HT-29 (cell line): ENCODE data around the gene SAE1. TPM values are rescaled to one million over a fixed set of nuclear protein-coding genes. Genes with fewer than 3 reads are reported as not detected.

Experiments
- DNase-seq: peaks from one replicate; pipeline ENCODE4 v3.0.0-alpha.2; 2015; ENCODE audit warnings: low spot score
- total RNA-seq: library from RNA; depleted of rRNA; stranded (reverse); fragments of >200 nt; shearing (Covaris generic); gene quantifications from 2 replicates; pipeline ENCODE4 v1.2.3, GENCODE V29; 2014

SAE1 gene
- total RNA-seq, 1 experiment from 2014 or later = 220 TPM

- no peak for DNase-seq
Measured at GRCh38 chr19:47158879-47159503, 28.4 kb downstream of the SAE1 start.

DNA sequence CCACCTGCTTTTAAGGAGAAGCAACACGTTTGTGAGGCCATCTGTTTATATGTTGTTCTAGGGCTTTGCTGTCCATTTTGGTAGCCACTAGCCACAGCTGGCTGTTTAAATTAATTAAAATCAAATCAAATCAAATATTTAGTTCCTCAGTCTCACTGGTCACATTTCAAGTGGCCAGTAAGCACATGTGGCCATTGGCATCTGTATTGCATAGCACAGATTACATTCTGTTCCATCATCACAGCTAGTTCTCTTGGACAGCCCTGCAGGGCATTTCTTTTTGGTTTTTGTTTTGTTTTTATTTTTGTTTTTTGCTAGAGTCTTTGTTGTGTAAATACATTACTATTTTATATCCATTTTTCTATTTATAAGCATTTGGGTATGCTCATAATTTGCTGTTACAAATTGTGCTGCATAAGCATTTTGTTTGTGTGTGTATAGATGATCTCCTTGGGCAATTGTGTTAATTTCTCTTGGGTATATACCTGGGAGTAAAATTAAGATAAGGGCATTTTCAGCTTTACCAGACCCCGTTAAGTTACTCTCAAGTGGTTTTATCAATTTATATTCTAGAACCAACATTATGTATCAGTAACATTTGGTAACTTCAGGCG, 31.3 kb downstream of the SAE1 start:
- no peak for DNase-seq

DNA sequence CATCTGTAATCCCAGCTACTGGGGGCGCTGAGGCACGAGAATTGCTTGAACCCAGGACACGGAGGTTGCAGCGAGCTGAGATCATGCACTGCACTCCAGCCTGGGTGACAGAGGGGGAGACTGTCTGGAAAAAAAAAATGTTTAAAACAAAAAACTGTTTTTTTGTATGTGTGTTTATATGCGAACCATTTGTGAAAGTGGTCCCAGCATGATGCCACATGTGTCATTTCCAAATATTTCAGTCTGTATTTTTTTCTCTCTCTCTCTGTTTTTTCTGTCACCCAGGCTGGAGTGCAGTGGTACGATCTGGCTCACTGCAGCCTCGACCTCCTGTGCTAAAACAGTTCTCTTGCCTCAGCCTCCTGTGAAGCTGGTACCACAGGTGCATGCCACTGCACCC, 37.4 kb downstream of the SAE1 start:
- DNase-seq = no peak

GRCh38 chr19:47172666-47173455, 42.2 kb downstream of the SAE1 start:
- no peak for DNase-seq

GRCh38 chr19:47176071-47176626, 45.5 kb downstream of the SAE1 start:
- no peak for DNase-seq

GRCh38 chr19:47176627-47177090, 46.0 kb downstream of the SAE1 start:
- no peak for DNase-seq

- DNase-seq = no peak
Measured at GRCh38 chr19:47179653-47180310, 49.1 kb downstream of the SAE1 start.

- DNase-seq = no peak
Measured at GRCh38 chr19:47183601-47184000, 53.0 kb downstream of the SAE1 start.

DNA sequence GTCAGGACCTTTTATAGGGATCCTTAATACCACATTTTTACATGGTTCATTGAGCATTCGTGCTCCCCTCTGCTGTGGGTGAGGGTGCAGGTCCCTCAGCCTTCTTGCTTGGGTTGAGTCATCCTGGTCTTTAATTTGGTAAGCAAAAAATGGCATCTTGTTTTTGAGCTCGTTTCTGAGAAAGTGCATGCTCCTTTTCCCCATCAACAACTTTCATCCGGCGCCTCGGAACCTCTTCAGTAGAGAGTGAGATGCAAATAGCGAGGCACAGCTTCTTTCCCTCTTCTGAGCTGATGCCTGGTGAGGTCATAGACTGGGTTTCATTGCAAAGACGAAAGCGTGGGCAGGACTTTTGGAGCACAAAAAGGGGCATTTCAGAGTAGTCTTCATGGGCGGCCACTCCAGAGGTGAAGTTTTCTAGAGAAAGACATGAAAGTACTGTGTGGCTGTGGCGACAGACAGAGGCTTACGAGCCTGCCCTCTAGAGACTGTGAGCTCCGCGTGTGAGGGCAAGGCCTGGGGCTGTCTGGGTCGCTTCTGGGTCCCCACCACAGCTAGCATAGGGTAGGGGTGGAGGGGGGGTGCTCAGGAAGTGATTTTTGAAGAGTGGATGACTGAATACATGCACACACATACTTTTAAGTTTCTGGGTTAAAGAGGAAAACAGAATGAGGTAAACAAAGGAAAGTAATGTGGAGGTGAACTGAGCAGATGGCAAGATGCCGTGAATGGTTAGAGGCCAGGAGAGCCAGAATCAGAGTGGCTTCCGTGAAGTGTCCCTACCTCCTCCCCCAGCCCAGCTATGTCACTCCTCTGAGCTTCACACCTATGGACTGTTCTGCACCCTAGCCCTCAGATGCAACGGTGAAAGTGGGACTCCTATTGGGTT, 56.1 kb downstream of the SAE1 start:
- DNase-seq = no peak

DNA sequence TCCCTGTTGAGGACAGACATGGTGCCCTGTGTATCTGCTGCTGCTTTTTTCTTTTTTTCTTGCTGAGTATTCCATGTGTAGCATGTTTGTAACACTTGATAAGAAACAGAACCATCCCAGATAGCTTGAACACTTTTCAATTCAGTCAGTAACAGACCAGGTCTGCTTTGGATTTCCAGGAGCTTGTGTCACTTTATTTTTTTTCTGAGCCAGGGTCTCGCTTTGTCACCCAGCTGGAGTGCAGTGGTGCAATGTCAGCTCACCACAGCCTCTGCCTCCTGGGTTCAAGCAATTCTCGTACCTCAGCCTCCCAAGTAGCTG, 56.7 kb downstream of the SAE1 start:
- DNase-seq = peak; percentile 46

GRCh38 chr19:47187797-47188196, 57.2 kb downstream of the SAE1 start:
- peak; percentile 94 for DNase-seq

- DNase-seq = peak; percentile 50
Measured at GRCh38 chr19:47188507-47189033, 57.9 kb downstream of the SAE1 start.

GRCh38 chr19:47190167-47190727, 59.6 kb downstream of the SAE1 start:
- peak; percentile 98 for DNase-seq

GRCh38 chr19:47195434-47195833, 64.8 kb downstream of the SAE1 start:
- DNase-seq = no peak

DNA sequence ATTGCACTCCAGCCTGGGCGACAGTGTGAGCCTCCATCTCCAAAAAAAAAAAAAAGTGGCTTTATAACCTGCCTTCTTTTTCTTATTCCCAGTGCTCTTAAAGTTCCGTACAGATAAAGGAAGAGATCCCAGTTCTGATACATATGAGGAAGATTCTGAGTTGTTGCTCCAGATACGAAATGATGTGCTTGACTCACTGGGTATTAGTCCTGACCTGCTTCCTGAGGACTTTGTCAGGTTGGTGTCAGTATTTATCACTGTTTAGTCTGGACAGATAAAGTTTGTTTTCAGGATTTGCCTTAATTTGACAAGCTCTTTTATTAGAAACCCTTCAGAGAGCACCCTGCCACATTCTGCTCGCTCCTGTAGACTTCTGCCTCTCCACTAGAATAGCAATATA, 66.5 kb downstream of the SAE1 start:
- DNase-seq = no peak

DNA sequence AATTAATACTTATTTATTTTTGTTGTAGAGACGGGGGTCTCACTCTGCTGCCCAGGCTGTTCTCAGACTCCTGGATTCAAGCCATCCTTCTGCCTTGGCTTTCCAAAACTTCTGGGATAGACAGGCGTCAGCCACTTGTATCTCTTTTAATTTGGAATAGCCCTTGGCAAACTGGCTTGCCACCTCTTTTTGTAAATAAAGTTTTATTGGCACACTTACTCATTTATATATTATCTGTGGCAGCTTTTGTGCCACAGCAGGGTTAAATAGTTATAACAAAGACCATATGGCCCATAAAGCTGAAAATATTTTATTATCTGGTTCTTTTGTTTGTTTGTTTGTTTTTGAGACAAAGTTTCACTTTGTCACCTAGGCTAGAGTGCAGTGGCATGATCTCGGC, 69.9 kb downstream of the SAE1 start:
- DNase-seq = no peak

DNA sequence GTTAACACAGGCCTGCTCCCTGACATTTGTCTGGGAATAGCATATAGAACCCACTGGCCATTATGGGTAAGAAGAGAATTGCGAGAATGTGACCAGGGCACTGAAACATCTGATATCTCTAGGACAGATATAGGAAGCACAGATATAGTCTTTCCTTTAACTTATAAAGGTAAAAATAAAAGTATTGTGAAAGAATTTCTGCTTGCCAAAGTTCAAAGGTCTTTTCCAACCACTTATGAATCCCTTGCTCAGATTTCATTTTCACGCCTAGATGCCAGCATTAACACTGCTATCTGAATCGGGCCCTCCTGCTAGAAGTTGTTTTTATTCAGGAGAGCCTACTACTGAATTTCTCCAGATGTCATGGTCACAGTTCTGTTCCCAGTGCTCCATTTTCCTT, 72.6 kb downstream of the SAE1 start:
- no peak for DNase-seq

DNA sequence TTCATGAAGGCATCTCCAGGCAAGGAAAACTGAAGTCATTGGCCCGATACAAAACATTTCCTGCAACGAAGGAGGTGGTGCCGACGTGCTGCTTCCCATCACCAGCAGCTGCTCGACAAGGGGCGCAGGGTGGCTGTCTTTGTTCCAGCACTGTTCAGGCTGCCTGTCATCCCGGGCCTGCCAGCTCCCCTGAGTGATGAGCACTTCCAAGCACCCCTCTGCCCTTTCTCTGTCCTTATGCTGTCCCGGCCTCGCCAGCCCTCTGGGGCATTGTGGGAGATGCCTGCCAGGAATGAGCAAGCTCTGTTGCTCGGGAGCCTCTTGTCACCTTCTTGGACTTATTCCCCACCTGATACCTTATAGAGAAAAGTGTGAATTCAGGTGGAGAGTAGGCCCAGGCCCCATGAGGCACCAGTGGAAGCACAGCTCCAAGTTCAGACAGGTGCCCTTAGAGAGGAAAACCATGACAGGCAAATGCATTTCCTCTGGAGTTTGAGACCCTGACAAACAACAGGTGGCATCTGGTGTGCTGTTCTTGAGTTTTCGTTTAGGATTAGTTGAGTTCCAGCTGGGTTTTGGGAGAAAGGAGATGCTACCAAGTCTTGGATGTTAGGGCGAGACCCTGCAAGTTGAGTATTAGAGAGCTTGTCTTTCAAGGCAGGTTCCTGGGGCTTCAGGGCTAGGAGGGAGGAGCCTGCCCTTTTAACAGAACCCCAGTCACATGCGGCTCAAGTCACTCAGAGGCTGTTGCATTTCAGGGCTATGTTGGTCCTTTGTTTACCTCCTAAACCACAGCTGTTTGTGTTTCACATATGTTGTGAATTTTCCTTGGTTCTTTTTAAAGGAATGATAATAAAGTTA, 78.9 kb downstream of the SAE1 start:
- no peak for DNase-seq

GRCh38 chr19:47210180-47210490, 79.5 kb downstream of the SAE1 start:
- no peak for DNase-seq
